ENCODE results near the gene KMT2D.

KMT2D gene

GRCh38 chr12:49030714-49031572, 29.7 kb downstream of the KMT2D start:
- DNase-seq (ENCODE audit: insufficient read length, low spot score) (peak; percentile 20), FAIRE-seq (no peak)
- TF ChIP-seq POLR2AphosphoS5 (IDR thresholded peaks at IDR 0.05; ENCODE audit: low read depth, low read length) (0 out of 2 replicates have a peak, but pooled peaks have one; percentile 35), TAF1 (IDR thresholded peaks at IDR 0.05; ENCODE audit: low read depth, low read length) (no peak), POLR2A (IDR thresholded peaks at IDR 0.05; ENCODE audit: low read depth, low read length) (no peak), PAX5 (IDR thresholded peaks at IDR 0.05; ENCODE audit: insufficient read depth, low read length, severe bottlenecking) (no peak), SPI1 (IDR thresholded peaks at IDR 0.05; ENCODE audit: low read depth, low read length) (no peak), POU2F2 (IDR thresholded peaks at IDR 0.05; ENCODE audit: low read depth, low read length) (no peak)

GRCh38 chr12:49030119-49030518, 30.5 kb downstream of the KMT2D start:
- TF ChIP-seq SPI1 (IDR thresholded peaks at IDR 0.05; ENCODE audit: low read depth, low read length) (no peak), PAX5 (IDR thresholded peaks at IDR 0.05; ENCODE audit: insufficient read depth, low read length, severe bottlenecking) (no peak), POLR2AphosphoS5 (IDR thresholded peaks at IDR 0.05; ENCODE audit: low read depth, low read length) (no peak), POLR2A (IDR thresholded peaks at IDR 0.05; ENCODE audit: low read depth, low read length) (no peak), POU2F2 (IDR thresholded peaks at IDR 0.05; ENCODE audit: low read depth, low read length) (no peak), TAF1 (IDR thresholded peaks at IDR 0.05; ENCODE audit: low read depth, low read length) (no peak)
- FAIRE-seq (no peak), DNase-seq (ENCODE audit: insufficient read length, low spot score) (peak; percentile 8)

- TF ChIP-seq PAX5 (IDR thresholded peaks at IDR 0.05; ENCODE audit: insufficient read depth, low read length, severe bottlenecking) (no peak), POLR2A (IDR thresholded peaks at IDR 0.05; ENCODE audit: low read depth, low read length) (no peak), TAF1 (IDR thresholded peaks at IDR 0.05; ENCODE audit: low read depth, low read length) (no peak), POLR2AphosphoS5 (IDR thresholded peaks at IDR 0.05; ENCODE audit: low read depth, low read length) (no peak), POU2F2 (IDR thresholded peaks at IDR 0.05; ENCODE audit: low read depth, low read length) (no peak), SPI1 (IDR thresholded peaks at IDR 0.05; ENCODE audit: low read depth, low read length) (no peak)
- DNase-seq (ENCODE audit: insufficient read length, low spot score) (peak; percentile 12), FAIRE-seq (no peak)
These were observed 31.8 kb downstream of the KMT2D start for GRCh38 chr12:49028666-49029275.

- TF ChIP-seq TAF1 (IDR thresholded peaks at IDR 0.05; ENCODE audit: low read depth, low read length): no peak
- TF ChIP-seq POU2F2 (IDR thresholded peaks at IDR 0.05; ENCODE audit: low read depth, low read length): no peak
- TF ChIP-seq POLR2AphosphoS5 (IDR thresholded peaks at IDR 0.05; ENCODE audit: low read depth, low read length): no peak
- no peak for TF ChIP-seq PAX5 (IDR thresholded peaks at IDR 0.05; ENCODE audit: insufficient read depth, low read length, severe bottlenecking)
- TF ChIP-seq POLR2A (IDR thresholded peaks at IDR 0.05; ENCODE audit: low read depth, low read length): no peak
- TF ChIP-seq SPI1 (IDR thresholded peaks at IDR 0.05; ENCODE audit: low read depth, low read length): no peak
- DNase-seq (ENCODE audit: insufficient read length, low spot score): peak; percentile 3
- FAIRE-seq: no peak
These were observed 32.6 kb downstream of the KMT2D start for GRCh38 chr12:49027846-49028555.

GRCh38 chr12:49026678-49027480, 33.7 kb downstream of the KMT2D start:
- TF ChIP-seq POLR2AphosphoS5 (IDR thresholded peaks at IDR 0.05; ENCODE audit: low read depth, low read length) (no peak), POLR2A (IDR thresholded peaks at IDR 0.05; ENCODE audit: low read depth, low read length) (0 out of 2 replicates have a peak, but pooled peaks have one; percentile 21), TAF1 (IDR thresholded peaks at IDR 0.05; ENCODE audit: low read depth, low read length) (no peak), POU2F2 (IDR thresholded peaks at IDR 0.05; ENCODE audit: low read depth, low read length) (no peak), SPI1 (IDR thresholded peaks at IDR 0.05; ENCODE audit: low read depth, low read length) (no peak), PAX5 (IDR thresholded peaks at IDR 0.05; ENCODE audit: insufficient read depth, low read length, severe bottlenecking) (no peak)
- DNase-seq (ENCODE audit: insufficient read length, low spot score): no peak
- no peak for FAIRE-seq

- TF ChIP-seq POU2F2 (IDR thresholded peaks at IDR 0.05; ENCODE audit: low read depth, low read length) (no peak), POLR2AphosphoS5 (IDR thresholded peaks at IDR 0.05; ENCODE audit: low read depth, low read length) (no peak)
- FAIRE-seq: no peak
- no peak for DNase-seq (ENCODE audit: insufficient read length, low spot score)
These were observed 34.5 kb downstream of the KMT2D start for GRCh38 chr12:49026101-49026500.

- DNase-seq (ENCODE audit: insufficient read length, low spot score) (no peak), FAIRE-seq (no peak)
- TF ChIP-seq SPI1 (IDR thresholded peaks at IDR 0.05; ENCODE audit: low read depth, low read length): no peak
- TF ChIP-seq POLR2AphosphoS5 (IDR thresholded peaks at IDR 0.05; ENCODE audit: low read depth, low read length): no peak
- no peak for TF ChIP-seq POLR2A (IDR thresholded peaks at IDR 0.05; ENCODE audit: low read depth, low read length)
- TF ChIP-seq TAF1 (IDR thresholded peaks at IDR 0.05; ENCODE audit: low read depth, low read length): no peak
- TF ChIP-seq PAX5 (IDR thresholded peaks at IDR 0.05; ENCODE audit: insufficient read depth, low read length, severe bottlenecking): no peak
- TF ChIP-seq POU2F2 (IDR thresholded peaks at IDR 0.05; ENCODE audit: low read depth, low read length): no peak
These were observed 35.1 kb downstream of the KMT2D start for GRCh38 chr12:49025463-49025862.

GRCh38 chr12:49024543-49024942, 36.1 kb downstream of the KMT2D start:
- FAIRE-seq: no peak

More at GRCh38 chr12:49024543-49024942, 36.1 kb downstream of the KMT2D start:
- TF ChIP-seq PAX5 (IDR thresholded peaks at IDR 0.05; ENCODE audit: insufficient read depth, low read length, severe bottlenecking): no peak
- no peak for TF ChIP-seq TAF1 (IDR thresholded peaks at IDR 0.05; ENCODE audit: low read depth, low read length)
- TF ChIP-seq SPI1 (IDR thresholded peaks at IDR 0.05; ENCODE audit: low read depth, low read length): no peak
- no peak for TF ChIP-seq POLR2A (IDR thresholded peaks at IDR 0.05; ENCODE audit: low read depth, low read length)
- no peak for TF ChIP-seq POU2F2 (IDR thresholded peaks at IDR 0.05; ENCODE audit: low read depth, low read length)
- no peak for TF ChIP-seq POLR2AphosphoS5 (IDR thresholded peaks at IDR 0.05; ENCODE audit: low read depth, low read length)
- DNase-seq (ENCODE audit: insufficient read length, low spot score): no peak
